Measurements from ENCODE around the gene ZNF225.

GRCh38 chr19:44072543-44073401, 40.4 kb upstream of the ZNF225 start:
- TF ChIP-seq POLR2A (IDR thresholded peaks at IDR 0.05; ENCODE audit: low read depth) (no peak), POLR2AphosphoS5 (IDR thresholded peaks at IDR 0.05) (no peak)

Data from esophagus muscularis mucosa (tissue), 2 donors.